Omental fat pad (tissue), 4 donors: ENCODE results near the gene LRP8. TPM values are rescaled to one million over a fixed set of nuclear protein-coding genes. Genes with fewer than 3 reads are reported as not detected.

Experiments used
- ATAC-seq: fragments of 150-250 bp; one replicate; pipeline ENCODE4 v1.9.1; 2016; ENCODE audit warnings: mild to moderate bottlenecking, moderate library complexity; ENCODE audit not compliant: low FRiP score
- DNase-seq: peaks from one replicate; pipeline ENCODE4 v3.0.0-alpha.2; 2019; ENCODE audit warnings: low spot score
- total RNA-seq, 4 donors: library from RNA; depleted of rRNA; stranded (reverse); fragments of >200 nt; gene quantifications; one replicate each; pipeline ENCODE4 v1.1.0, GENCODE V29; 2016
- TF ChIP-seq, protein P1 (sequence below), 3 donors: fragments of 450-650 bp; IDR thresholded peaks; one replicate each; pipeline ENCODE4 v1.5.1; 2016 to 2017; ENCODE audit warnings: antibody characterized with exemption in 3 of 3, mild to moderate bottlenecking in 3 of 3, moderate library complexity in 2 of 3

Gene LRP8
- total RNA-seq, 4 donors from 2014 or later = 1.6 to 22.0 (median 7.4) TPM

DNA sequence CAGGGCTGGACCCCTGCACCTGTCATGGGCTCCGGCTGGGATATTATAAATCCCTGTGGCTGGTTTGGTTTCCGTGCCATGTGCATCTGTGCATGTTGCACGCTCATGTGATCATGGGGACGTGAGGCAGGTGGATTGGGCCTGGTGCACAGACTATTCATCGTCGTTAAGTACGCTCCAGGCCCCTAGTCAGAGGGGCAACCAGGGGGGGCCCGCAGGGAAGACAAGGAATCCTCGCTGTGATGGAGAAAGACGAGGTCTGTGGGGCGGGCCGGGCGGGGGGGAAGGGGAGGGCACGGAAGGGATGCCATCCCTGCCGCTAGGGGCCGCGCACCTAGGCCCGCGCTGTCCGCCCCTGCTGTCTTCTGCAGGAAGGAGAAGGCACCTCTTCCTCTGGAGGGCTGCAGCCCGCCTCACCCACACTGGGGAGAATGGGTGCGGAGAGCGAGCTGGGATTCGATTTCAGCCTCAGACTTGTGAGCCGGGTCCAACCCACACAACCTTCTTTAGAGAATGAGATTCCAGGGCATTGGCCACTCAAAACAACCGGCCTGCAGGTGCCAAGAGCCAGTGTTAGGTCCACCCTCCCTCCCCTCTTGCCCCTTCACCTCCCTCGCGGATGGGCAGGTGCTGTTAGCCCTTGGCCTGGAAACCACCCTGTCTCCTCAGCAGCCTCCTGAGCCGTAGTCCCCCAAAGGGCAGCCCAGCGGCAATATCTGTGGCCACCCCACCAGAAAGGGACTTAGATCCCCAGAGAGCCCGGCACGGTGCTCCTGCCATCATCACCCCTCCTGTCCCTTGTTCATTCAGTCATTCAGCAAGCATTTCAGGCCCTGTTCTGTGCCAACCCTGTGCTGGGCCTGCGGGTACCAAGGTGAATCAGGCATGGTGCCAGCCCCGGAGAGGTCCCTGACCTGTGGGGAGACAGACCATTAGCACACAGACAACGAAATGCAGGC lies 950 bp upstream of the LRP8 start:
- ATAC-seq = no peak
- TF ChIP-seq, protein P1, sequence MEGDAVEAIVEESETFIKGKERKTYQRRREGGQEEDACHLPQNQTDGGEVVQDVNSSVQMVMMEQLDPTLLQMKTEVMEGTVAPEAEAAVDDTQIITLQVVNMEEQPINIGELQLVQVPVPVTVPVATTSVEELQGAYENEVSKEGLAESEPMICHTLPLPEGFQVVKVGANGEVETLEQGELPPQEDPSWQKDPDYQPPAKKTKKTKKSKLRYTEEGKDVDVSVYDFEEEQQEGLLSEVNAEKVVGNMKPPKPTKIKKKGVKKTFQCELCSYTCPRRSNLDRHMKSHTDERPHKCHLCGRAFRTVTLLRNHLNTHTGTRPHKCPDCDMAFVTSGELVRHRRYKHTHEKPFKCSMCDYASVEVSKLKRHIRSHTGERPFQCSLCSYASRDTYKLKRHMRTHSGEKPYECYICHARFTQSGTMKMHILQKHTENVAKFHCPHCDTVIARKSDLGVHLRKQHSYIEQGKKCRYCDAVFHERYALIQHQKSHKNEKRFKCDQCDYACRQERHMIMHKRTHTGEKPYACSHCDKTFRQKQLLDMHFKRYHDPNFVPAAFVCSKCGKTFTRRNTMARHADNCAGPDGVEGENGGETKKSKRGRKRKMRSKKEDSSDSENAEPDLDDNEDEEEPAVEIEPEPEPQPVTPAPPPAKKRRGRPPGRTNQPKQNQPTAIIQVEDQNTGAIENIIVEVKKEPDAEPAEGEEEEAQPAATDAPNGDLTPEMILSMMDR (IDR thresholded peaks at IDR 0.05) = no peak
- DNase-seq = no peak

GRCh38 chr1:53327182-53327913 lies 522 bp downstream of the LRP8 start:
- ATAC-seq = no peak
- DNase-seq = no peak
- TF ChIP-seq, protein P1 (IDR thresholded peaks at IDR 0.05) = no peak

DNA sequence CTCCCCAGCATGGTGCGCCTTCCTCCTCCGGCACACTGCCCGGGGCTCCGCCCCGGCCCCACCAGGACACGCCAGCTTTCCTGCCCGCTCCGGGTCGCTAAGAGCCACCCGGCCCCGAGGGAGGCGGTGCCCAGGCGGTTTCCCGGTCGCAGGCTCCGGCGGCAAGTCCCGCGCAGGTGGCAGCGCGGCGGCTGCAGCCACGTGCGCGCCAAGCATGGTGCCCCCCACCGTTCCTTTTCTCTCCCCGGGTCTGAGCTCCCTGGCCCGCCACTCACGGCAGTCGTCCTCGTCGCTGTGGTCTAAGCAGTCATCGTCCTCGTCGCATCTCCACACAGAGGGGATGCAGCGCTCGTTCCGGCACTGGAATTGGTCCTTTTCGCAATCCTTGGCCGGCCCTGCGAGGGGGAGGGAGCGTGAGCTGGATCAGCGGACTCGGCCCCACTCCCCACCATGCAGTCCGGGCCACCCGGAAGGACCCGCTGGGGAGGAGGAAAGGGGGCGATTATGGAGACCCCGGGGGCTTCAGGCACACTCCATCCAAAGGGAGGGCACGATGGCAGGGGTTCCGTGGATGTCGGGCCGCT lies 1.2 kb downstream of the LRP8 start:
- ATAC-seq (peak; percentile 35), DNase-seq (no peak)
- TF ChIP-seq, protein P1 (IDR thresholded peaks at IDR 0.05) = no peak

GRCh38 chr1:53326088-53326597 lies 1.7 kb downstream of the LRP8 start:
- TF ChIP-seq, protein P1 (IDR thresholded peaks at IDR 0.05) = no peak
- peak; percentile 92 for ATAC-seq
- DNase-seq = peak; percentile 81

DNA sequence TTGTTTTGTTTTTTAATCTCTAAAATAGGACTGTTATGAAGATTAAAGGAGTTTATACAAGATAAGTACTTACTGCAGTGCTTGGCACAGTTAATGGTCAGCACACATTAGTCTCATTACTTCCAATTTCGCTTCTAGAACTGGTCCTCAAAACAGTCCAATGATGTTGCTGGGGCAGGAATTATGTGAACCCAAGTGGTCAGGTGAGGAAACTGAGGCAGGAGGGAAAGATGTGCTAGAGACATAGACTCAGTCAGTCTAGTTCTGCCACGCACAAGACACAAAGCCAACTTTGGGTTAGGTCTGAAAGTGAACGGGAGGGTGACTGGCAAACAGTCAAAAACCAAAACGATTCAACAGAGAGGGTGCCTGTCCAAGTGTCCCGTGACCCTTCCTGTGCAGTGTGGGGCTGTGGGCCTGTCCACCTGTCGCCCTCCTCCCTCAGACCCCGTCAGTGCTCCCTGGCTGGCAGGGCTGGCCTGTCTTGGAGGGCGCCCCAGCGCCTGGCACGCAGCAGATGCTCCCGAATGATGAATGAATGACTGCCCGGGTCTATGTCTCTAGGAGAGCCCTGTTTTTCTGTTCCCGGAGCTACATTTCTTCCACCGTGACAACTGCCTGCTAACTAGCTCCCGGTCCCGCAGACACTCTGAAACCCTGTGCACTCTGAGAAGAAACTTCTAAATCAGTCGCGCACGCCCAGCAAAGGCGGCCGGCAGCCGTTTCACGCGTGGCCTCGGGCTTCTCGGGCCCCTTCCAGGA lies 2.4 kb downstream of the LRP8 start:
- DNase-seq (no peak), ATAC-seq (peak; percentile 3)
- TF ChIP-seq, protein P1 (IDR thresholded peaks at IDR 0.05) = no peak

DNA sequence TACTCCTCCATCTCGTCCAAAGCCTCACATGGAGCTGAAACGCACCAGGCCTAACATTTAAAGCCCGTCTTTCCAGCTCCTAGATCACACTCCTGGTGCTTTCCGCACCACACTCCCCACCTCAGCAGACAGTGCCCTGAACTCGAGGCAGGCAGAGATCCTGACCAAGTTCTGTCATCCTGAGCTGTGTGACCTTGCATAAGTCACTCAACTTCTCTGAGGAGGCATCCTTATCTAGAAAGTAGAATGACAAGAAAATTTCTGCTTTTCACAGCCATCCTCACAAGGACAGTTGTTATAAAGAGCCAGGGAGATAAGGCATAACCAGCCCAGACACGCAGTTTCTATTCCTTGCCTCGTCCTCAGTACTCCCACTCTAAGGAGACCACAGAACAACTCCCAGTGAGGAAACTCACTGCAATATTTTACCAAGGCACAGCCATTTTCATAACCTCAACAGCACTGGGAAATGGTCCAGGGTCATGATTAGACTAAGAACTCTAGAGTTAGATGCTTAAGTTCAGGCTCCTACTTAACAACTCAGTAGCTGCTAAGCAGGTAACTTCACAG lies 3.1 kb downstream of the LRP8 start:
- no peak for DNase-seq
- ATAC-seq = no peak
- TF ChIP-seq, protein P1 (IDR thresholded peaks at IDR 0.05) = no peak
